B cell (primary cell): ENCODE data around the gene LIMS2. TPM values are rescaled to one million over a fixed set of nuclear protein-coding genes. Genes with fewer than 3 reads are reported as not detected.

Experiments
- ATAC-seq: fragments of 200-7000 bp; cut with Tn5 transposase; one replicate; pipeline ENCODE4 v1.10.0; 2021; ENCODE audit warnings: low read depth, mild to moderate bottlenecking, moderate number of reproducible peaks, moderate library complexity
- CTCF ChIA-PET: fragments of 350-600 bp; sonication (Branson Sonifier 250); formaldehyde crosslinking; loops from one replicate; lab custom pipeline; 2021; ENCODE audit warnings: antibody characterized with exemption, inconsistent platforms; lab: Charles Lee
- POLR2A ChIA-PET: fragments of 350-600 bp; sonication (Branson Sonifier 250); formaldehyde crosslinking; loops from one replicate; lab custom pipeline; 2021; ENCODE audit warnings: antibody characterized with exemption; lab: Charles Lee
- DNase-seq: peaks from one replicate; pipeline ENCODE4 v3.0.0; 2013
- H2AFZ ChIP-seq: 2 replicates; pipeline ENCODE4 v1.6.1; 2012; ENCODE audit warnings: mild to moderate bottlenecking, low read depth, low read length; ENCODE audit not compliant: insufficient read depth, poor library complexity, severe bottlenecking
- H3K27ac ChIP-seq, 2 donors: 1 replicate in 1 of 2; 2 replicates in 1 of 2; pipeline ENCODE4 v1.5.1; 2012 to 2013; ENCODE audit warnings: low read length in 2 of 2, mild to moderate bottlenecking in 2 of 2, moderate library complexity in 1 of 2
- H3K27me3 ChIP-seq, 4 experiments: fragments of 200-600 bp in 1 of 4; sonication (generic) in 1 of 4; replicated peaks in 1 of 4; 1 replicate in 2 of 4; 2 replicates in 2 of 4; pipeline versions ENCODE4 v1.6.1 to v1.7.0; 2013 to 2016; ENCODE audit warnings: low read length in 3 of 4, mild to moderate bottlenecking in 2 of 4, mixed read lengths in 1 of 4, moderate library complexity in 1 of 4; ENCODE audit not compliant: insufficient read depth in 4 of 4, control insufficient read depth in 3 of 4; ENCODE audit errors: control extremely low read depth in 1 of 4
- H3K36me3 ChIP-seq, 2 experiments: replicated peaks in 1 of 2; 1 replicate in 1 of 2; 2 replicates in 1 of 2; pipeline versions ENCODE4 v1.6.1 to v1.7.1; 2013; ENCODE audit warnings: low read length in 1 of 2; ENCODE audit not compliant: insufficient read depth in 2 of 2, control insufficient read depth in 1 of 2; ENCODE audit errors: control extremely low read depth in 1 of 2, extremely low read depth in 1 of 2
- H3K4me1 ChIP-seq, 2 donors: fragments of 200-600 bp in 1 of 2; sonication (generic) in 1 of 2; 1 replicate in 1 of 2; 2 replicates in 1 of 2; pipeline versions ENCODE4 v1.5.1 to v1.6.1; 2013 to 2017; ENCODE audit warnings: low read length in 2 of 2; ENCODE audit not compliant: control insufficient read depth in 2 of 2, insufficient read depth in 2 of 2
- H3K4me2 ChIP-seq: replicated peaks from 2 replicates; pipeline ENCODE3; 2012; ENCODE audit warnings: mild to moderate bottlenecking, low read depth, low read length; ENCODE audit not compliant: poor library complexity, severe bottlenecking
- H3K4me3 ChIP-seq, 5 experiments: fragments of 200-600 bp in 1 of 5; sonication (generic) in 1 of 5; 1 replicate in 3 of 5; 2 replicates in 2 of 5; pipeline versions ENCODE4 v1.5.1 to v1.7.0; 2011 to 2016; ENCODE audit warnings: low read length in 4 of 5, mild to moderate bottlenecking in 4 of 5, low read depth in 2 of 5, control low read depth in 1 of 5, moderate library complexity in 1 of 5; ENCODE audit not compliant: insufficient read depth in 1 of 5; ENCODE audit errors: control extremely low read depth in 1 of 5, extremely low read depth in 1 of 5
- H3K79me2 ChIP-seq: fragments of 200-600 bp; sonication (generic); one replicate; pipeline ENCODE4 v1.6.0; 2016; ENCODE audit warnings: low read length; ENCODE audit not compliant: control insufficient read depth, insufficient read depth
- H3K9ac ChIP-seq: fragments of 200-600 bp; sonication (generic); 2 replicates; pipeline ENCODE4 v1.6.1; 2017; ENCODE audit warnings: mild to moderate bottlenecking, low read length, moderate library complexity
- H3K9me3 ChIP-seq, 3 donors: one replicate each; pipeline versions ENCODE4 v1.6.1 to v1.7.1; 2013; ENCODE audit warnings: low read length in 2 of 3; ENCODE audit not compliant: control insufficient read depth in 2 of 3, insufficient read depth in 1 of 3; ENCODE audit errors: control extremely low read depth in 1 of 3
- H4K20me1 ChIP-seq: 2 replicates; pipeline ENCODE4 v1.6.0; 2012; ENCODE audit warnings: mild to moderate bottlenecking, low read length; ENCODE audit not compliant: insufficient read depth, control insufficient read depth, poor library complexity, severe bottlenecking
- H3K27ac Mint-ChIP-seq: one replicate; pipeline ENCODE4 v1.8.0; 2021; ENCODE audit warnings: mixed read lengths
- H3K27me3 Mint-ChIP-seq: one replicate; pipeline ENCODE4 v1.8.0; 2021; ENCODE audit warnings: mixed read lengths
- H3K4me1 Mint-ChIP-seq: one replicate; pipeline ENCODE4 v1.8.0; 2021; ENCODE audit warnings: mixed read lengths
- H3K4me3 Mint-ChIP-seq: one replicate; pipeline ENCODE4 v1.8.0; 2021; ENCODE audit warnings: mixed read lengths
- H3K9me3 Mint-ChIP-seq: one replicate; pipeline ENCODE4 v1.8.0; 2022; ENCODE audit warnings: mixed read lengths; ENCODE audit not compliant: insufficient read depth
- EZH2 ChIP-seq: IDR thresholded peaks from 2 replicates; pipeline ENCODE4 v1.6.1; 2012; ENCODE audit warnings: borderline replicate concordance, low read depth, mild to moderate bottlenecking, moderate library complexity, low read length; ENCODE audit not compliant: insufficient read depth, poor library complexity, severe bottlenecking
- WGBS: methylation state at CpG from one replicate; pipeline ENCODE4 v1.1.5; 2013; ENCODE audit warnings: missing lambda C conversion rate; ENCODE audit not compliant: insufficient coverage; 5-methylcytosine and 5-hydroxymethylcytosine counted together
- intact Hi-C: fragments of 100-400 bp; cut with micrococcal nuclease; formaldehyde crosslinking; loops from one replicate; pipeline ENCODE4 v1.10.0; 2022
- polyA plus RNA-seq: library from polyadenylated mRNA; depleted of rRNA; stranded (reverse); fragments of >200 nt; gene quantifications from 2 replicates; pipeline ENCODE4 v1.2.3, GENCODE V29; 2012
- total RNA-seq, 2 donors: library from RNA; stranded (reverse); fragments of 120-200 nt in 1 of 2; gene quantifications; 1 replicate in 1 of 2; 2 replicates in 1 of 2; pipeline versions ENCODE4 v1.2.3 to v1.2.4, GENCODE V29; 2013 to 2022
- TF ChIP-seq, protein P1 (sequence below): fragments of 200-600 bp; IDR thresholded peaks from one replicate; pipeline ENCODE4 v1.8.0; 2022; ENCODE audit warnings: antibody characterized with exemption, mild to moderate bottlenecking

The LIMS2 gene
- total and polyA plus RNA-seq, 2 donors (not counting 1 experiment from before 2014, with no cell fraction given): 6.7 to 32.2 TPM

DNA sequence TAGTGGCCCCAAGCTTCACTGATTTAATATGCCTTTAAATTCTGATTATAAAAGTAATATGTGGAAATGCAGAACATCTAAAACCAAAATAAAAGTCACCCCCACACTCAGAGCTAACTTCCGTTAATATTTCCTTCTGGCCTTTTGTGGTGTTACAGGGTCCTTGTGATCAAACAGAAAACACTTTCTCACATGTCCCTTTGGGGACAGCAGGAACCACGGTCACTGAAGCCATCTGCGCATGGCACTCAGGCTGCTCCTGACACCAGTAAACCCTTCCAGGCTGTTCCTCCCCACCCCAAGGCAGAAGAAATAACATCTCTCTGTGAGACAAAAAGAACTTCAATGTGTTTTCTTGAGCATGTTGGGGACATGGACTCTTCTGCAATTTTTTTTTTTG, 54.5 kb downstream of the LIMS2 start:
- peak overlapping the region; percentile 32 for H2AFZ ChIP-seq
- H3K9ac ChIP-seq: peak overlapping the region; percentile 34
- Mint-ChIP-seq H3K27ac (peak overlapping the region; percentile 88), H3K4me1 (peaks cover 79% of the 10 kb centered on the region), H3K4me3 (peak overlapping the region; percentile 78), H3K9me3 (no peaks in the 10 kb centered on the region), H3K27me3 (no peaks in the 10 kb centered on the region)
- H3K27ac ChIP-seq: peak overlapping the region; percentile 19 to 63
- H3K4me1 ChIP-seq: peaks cover 27 to 80% of the 10 kb centered on the region in 2 donors
- WGBS: no CpG with 5 or more reads among the region's 3 CpGs
- no peaks in the 10 kb centered on the region for H3K79me2 ChIP-seq
- no peaks in the 10 kb centered on the region for H3K27me3 ChIP-seq
- intact Hi-C loops: loop anchor here (1.0 to 2.0 kb wide), 4 partner anchors 13 to 95 kb away; partner anchors contain the start of gene IWS1
- peak overlapping the region in 3 of 5 experiments; percentile 19 to 45 (median 44) for H3K4me3 ChIP-seq
- H3K4me2 ChIP-seq: peak overlapping the region; percentile 46
- POLR2A ChIA-PET: interaction anchor here (0.8 kb wide), 1 partner anchor 19 kb away, joined by 3 read pairs; no protein-coding TSS in a partner anchor
- ATAC-seq (peak; percentile 91), DNase-seq (peak; percentile 63)
- no peak for TF ChIP-seq EZH2
- TF ChIP-seq, protein P1, sequence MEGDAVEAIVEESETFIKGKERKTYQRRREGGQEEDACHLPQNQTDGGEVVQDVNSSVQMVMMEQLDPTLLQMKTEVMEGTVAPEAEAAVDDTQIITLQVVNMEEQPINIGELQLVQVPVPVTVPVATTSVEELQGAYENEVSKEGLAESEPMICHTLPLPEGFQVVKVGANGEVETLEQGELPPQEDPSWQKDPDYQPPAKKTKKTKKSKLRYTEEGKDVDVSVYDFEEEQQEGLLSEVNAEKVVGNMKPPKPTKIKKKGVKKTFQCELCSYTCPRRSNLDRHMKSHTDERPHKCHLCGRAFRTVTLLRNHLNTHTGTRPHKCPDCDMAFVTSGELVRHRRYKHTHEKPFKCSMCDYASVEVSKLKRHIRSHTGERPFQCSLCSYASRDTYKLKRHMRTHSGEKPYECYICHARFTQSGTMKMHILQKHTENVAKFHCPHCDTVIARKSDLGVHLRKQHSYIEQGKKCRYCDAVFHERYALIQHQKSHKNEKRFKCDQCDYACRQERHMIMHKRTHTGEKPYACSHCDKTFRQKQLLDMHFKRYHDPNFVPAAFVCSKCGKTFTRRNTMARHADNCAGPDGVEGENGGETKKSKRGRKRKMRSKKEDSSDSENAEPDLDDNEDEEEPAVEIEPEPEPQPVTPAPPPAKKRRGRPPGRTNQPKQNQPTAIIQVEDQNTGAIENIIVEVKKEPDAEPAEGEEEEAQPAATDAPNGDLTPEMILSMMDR: no peak
- CTCF ChIA-PET: interaction anchor here (0.7 to 1.6 kb wide), 5 partner anchors 27 to 369 kb away, joined by 3 to 13 read pairs (median 4); no protein-coding TSS in a partner anchor
- H3K9me3 ChIP-seq: no peaks in the 10 kb centered on the region
- H4K20me1 ChIP-seq: no peaks in the 10 kb centered on the region
- H3K36me3 ChIP-seq: no peaks in the 10 kb centered on the region
